ENCODE measurements around the gene INPP1. TPM values are rescaled to one million over a fixed set of nuclear protein-coding genes. Genes with fewer than 3 reads are reported as not detected.

Gene INPP1
- total RNA-seq, 4 donors from 2014 or later = 10.9 to 12.0 (median 11.9) TPM

DNA sequence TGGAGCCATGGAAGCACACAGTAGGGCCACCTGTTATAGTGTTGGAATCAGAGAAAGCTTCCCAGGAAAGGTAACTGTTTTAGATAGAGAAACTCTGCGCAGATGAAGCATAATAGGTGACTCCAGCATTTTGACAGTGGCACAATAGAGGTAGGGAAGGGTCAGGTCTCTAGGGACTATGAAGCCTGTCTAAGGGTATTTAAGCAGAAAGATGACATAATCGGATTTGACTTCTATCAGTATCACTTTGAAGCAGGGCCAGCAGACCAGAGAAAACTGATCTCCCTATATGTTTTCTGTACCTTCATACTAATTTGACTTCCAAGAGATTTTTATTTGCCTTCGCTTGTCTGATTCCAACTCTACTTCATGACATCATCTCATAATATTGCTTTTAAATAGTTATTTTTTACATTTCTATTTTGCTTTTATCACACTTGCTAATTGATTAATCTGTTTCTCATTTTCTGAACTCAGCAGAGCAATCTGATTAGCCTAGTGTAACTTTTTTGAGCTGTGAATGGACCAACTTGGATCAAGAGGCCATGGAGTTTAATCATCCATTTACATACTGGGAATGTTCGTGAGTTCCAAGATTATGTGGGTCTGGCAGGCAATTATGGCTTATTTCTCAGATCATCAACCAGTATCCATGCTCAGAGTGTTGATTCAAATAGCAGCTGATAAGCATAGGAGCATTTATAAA lies 15.4 kb upstream of the INPP1 start:
- intact Hi-C loops (cut with DNase I; ENCODE audit: low total_unique reads) = no loop called here
- DNase-seq (ENCODE audit: low spot score in 2 of 2) = no peak
- 77 to 78% methylated on average over 4 of the region's 4 CpGs for WGBS, 2 donors

DNA sequence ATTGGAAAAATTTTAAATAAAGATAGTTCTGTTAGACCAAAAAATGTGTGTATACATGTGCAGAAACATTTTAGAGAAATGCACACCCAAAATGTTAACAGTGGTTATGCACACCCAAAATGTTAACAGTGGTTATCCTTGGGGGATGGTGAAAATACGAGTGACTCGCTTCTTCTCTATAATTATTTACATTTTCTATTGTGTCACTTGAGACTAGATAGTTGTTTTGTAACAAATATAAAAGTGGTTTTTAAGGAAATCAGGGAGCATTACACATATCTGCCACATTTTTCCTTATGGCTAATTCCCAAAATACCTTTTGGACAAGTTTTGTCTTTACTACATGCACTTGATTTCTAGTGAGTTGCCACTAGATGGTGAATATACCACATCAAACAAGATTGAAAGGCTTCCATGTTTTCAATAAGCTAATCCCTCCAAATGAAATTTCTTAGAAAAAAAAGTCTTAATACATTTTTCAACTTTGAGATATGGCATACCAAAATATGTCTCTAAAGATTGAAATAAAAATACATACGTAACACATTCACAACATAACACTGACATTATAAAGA lies 14.7 kb upstream of the INPP1 start:
- TF ChIP-seq, protein P1, sequence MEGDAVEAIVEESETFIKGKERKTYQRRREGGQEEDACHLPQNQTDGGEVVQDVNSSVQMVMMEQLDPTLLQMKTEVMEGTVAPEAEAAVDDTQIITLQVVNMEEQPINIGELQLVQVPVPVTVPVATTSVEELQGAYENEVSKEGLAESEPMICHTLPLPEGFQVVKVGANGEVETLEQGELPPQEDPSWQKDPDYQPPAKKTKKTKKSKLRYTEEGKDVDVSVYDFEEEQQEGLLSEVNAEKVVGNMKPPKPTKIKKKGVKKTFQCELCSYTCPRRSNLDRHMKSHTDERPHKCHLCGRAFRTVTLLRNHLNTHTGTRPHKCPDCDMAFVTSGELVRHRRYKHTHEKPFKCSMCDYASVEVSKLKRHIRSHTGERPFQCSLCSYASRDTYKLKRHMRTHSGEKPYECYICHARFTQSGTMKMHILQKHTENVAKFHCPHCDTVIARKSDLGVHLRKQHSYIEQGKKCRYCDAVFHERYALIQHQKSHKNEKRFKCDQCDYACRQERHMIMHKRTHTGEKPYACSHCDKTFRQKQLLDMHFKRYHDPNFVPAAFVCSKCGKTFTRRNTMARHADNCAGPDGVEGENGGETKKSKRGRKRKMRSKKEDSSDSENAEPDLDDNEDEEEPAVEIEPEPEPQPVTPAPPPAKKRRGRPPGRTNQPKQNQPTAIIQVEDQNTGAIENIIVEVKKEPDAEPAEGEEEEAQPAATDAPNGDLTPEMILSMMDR (IDR thresholded peaks at IDR 0.05) = no peak
- TF ChIP-seq POLR2A (IDR thresholded peaks at IDR 0.05) = no peak
- intact Hi-C loops (cut with DNase I; ENCODE audit: low total_unique reads) = no loop called here
- no peak for DNase-seq (ENCODE audit: low spot score in 2 of 2)
- H3K4me3 ChIP-seq (ENCODE audit: low read depth, poor library complexity, severe bottlenecking) = no peak overlapping the region
- WGBS, 2 donors = 91% methylated on average over 3 of the region's 3 CpGs

More for the DNA sequence above, 15.4 kb upstream of the INPP1 start:
- TF ChIP-seq, protein P1 (IDR thresholded peaks at IDR 0.05) = no peak
- no peak for TF ChIP-seq POLR2A (IDR thresholded peaks at IDR 0.05)
- H3K4me3 ChIP-seq (ENCODE audit: low read depth, poor library complexity, severe bottlenecking) = no peak overlapping the region

DNA sequence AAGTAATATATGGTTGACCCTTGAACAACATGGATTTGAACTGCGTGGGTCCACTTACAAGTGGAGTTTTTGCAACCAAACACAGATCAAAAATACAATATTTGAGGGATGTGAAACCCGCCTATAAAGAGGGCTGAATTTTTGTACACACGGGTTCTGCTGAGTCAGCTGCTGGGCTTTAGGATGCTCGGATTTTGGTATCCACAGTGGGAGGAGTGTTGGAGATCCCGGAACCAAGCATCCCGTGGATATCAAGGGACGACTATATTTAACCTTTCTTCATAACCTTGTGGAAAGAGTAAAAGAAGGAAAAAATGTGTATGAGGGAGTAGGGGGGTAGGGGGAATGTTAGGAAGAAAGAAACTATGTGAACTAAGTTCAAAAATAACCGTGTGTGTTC lies 10.0 kb upstream of the INPP1 start:
- WGBS, 2 donors = 64 to 71% methylated on average over 8 of the region's 8 CpGs
- no peak overlapping the region for H3K4me3 ChIP-seq (ENCODE audit: low read depth, poor library complexity, severe bottlenecking)
- no peak for DNase-seq (ENCODE audit: low spot score in 2 of 2)
- intact Hi-C loops (cut with DNase I; ENCODE audit: low total_unique reads) = no loop called here
- TF ChIP-seq, protein P1 (IDR thresholded peaks at IDR 0.05) = no peak

DNA sequence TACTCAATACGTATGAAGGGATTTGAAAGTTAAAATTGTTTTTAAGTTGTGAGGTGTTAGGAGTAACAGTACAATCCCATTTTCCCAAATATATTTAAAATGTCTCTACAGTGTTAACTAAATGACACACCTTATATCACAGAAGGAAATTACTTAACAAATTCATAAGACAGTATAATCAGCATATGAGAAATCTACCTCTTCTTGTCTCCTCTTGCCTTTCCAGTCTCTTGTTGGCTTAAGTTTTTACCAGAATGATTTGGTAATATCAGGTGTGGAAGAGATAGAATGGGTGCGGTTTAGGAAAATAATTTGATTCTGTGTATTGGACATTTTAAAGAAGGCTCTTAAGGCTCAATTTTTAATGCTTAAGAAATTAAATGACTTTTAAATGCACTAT lies 9.5 kb upstream of the INPP1 start:
- WGBS, 2 donors = 48 to 50% methylated on average over 2 of the region's 2 CpGs
- TF ChIP-seq, protein P1 (IDR thresholded peaks at IDR 0.05) = no peak
- TF ChIP-seq POLR2A (IDR thresholded peaks at IDR 0.05) = no peak
- no peak overlapping the region for H3K4me3 ChIP-seq (ENCODE audit: low read depth, poor library complexity, severe bottlenecking)
- no peak for DNase-seq (ENCODE audit: low spot score in 2 of 2)
- intact Hi-C loops (cut with DNase I; ENCODE audit: low total_unique reads) = no loop called here

DNA sequence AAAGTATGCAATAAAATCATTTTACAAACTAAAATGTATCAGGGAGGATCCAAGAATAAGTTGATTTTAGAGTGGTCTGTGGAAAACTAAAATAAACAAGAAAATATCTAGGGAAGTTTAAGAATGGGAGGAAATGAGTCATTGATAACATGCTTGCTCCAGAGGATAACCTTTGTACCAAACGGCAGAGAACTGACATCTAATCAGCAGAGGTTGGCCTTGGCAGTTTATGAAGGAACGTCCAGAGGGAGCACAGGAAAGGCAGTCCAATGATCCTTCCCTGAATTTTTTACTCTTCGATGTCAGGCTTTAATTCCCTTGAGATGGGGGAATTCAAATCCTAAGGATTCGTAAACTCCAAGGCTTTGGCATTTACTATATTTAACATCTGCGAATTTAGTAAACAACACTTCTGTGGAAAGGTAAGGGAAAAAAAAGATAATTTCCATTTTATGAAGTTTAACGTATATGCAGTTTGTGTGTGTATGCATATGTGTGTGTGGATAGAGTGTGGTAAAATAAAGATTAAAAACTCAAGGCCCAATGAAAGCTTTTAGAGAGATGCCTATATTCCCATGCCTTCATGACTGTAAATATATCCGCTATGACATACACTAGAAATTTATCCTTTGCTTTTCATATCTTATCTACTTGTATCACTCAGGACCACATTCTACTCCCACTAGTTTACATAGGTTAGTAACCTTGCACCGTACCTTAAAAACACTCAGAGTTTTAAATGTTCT lies 8.7 kb upstream of the INPP1 start:
- intact Hi-C loops (cut with DNase I; ENCODE audit: low total_unique reads) = no loop called here
- no peak overlapping the region for H3K4me3 ChIP-seq (ENCODE audit: low read depth, poor library complexity, severe bottlenecking)
- WGBS, 2 donors = 61% methylated on average over 8 of the region's 8 CpGs
- TF ChIP-seq POLR2A (IDR thresholded peaks at IDR 0.05) = no peak
- TF ChIP-seq, protein P1 (IDR thresholded peaks at IDR 0.05) = no peak
- DNase-seq (ENCODE audit: low spot score in 2 of 2) = no peak
